Testis (tissue), 2 donors: Measurements from ENCODE around the gene CHD5.

Source experiments
- CTCF ChIP-seq, 3 experiments: fragments of 450-650 bp in 2 of 3; fragments of 200-600 bp in 1 of 3; sonication (generic) in 1 of 3; IDR thresholded peaks; one replicate each; pipeline ENCODE4 v1.5.1; 2016 to 2019; ENCODE audit warnings: antibody characterized with exemption in 3 of 3, mild to moderate bottlenecking in 2 of 3, moderate library complexity in 1 of 3
- POLR2A ChIP-seq: fragments of 450-650 bp; IDR thresholded peaks from one replicate; pipeline ENCODE4 v1.6.1; 2017; ENCODE audit warnings: antibody characterized with exemption, mild to moderate bottlenecking, moderate library complexity

GRCh38 chr1:6162773-6163172 is 17.3 kb downstream of the CHD5 start:
- no peak for TF ChIP-seq CTCF (IDR thresholded peaks at IDR 0.05)
- TF ChIP-seq POLR2A, result no peak
